Activated CD8-positive, alpha-beta memory T cell treated with anti-CD3 and anti-CD28 coated beads, Interleukin-2, amount 50 U/mL, for 24 hours (primary cell): Measurements from ENCODE around the gene FXYD2.

ENCODE experiments used
- DNase-seq: peaks from one replicate; pipeline ENCODE4 v3.0.0-alpha.2; 2020; ENCODE audit errors: extremely low read depth

Gene FXYD2

GRCh38 chr11:117796456-117796871, 28.1 kb downstream of the FXYD2 start:
- DNase-seq: no peak

DNA sequence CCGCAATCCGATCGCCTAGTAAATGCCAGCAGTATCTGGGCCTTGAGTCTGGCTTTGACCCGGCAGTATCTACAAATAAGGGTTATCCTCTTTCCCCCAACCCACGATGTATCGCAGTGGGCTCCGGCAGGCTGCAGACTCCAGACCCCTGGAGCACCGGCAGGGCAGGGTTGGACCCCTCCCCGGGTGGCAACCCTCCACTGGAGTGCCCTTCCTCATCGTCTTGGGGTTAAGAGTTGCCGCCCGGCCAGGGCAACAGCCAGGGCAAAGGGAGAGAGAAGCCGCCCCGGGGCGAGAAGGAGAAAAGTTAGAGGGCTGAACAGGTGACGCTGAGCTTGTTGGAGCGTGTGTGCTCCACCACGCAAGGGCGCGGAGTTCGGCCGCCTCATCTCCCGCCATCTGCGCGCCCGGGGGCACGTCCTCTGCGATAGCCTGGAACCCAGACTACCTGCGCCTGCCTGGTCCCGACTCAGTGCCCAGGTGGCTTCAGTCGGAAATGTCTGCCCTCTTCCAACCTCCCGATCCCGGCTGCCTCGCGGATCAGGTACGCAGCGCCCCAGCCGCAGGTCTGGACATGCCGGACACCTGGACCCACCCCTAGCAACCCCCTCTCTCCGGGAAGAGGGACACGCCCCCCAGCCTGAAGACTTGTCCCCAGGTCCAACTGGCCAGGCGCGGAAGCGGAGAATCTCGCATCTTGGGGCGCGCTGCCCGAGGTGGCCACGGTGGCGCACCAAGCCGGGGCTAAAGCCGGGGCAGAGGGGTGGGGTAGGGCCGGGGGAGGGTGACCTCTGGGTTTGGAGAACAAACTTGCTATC, 28.7 kb downstream of the FXYD2 start:
- DNase-seq: no peak

- no peak for DNase-seq
Measured at GRCh38 chr11:117794772-117795629, 29.5 kb downstream of the FXYD2 start.

DNA sequence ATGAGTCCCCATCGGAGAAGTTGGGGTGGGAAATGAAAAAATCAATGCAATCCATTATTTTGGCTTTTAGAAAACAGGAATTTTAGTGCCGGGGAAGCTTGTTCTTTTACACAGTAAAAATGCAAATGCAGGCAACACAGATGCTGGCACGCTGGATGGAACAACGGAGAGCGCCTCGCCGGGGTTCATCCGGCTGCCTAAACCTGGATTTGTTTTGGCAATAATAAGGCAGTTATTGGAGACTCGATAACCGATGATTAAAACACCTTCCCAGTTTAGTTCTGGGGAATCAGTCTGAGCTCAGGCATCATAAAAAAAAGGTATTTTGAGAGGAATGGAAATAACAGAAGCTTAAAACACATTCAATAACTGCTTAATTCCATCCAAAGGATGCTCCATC, 30.4 kb downstream of the FXYD2 start:
- DNase-seq: no peak

DNA sequence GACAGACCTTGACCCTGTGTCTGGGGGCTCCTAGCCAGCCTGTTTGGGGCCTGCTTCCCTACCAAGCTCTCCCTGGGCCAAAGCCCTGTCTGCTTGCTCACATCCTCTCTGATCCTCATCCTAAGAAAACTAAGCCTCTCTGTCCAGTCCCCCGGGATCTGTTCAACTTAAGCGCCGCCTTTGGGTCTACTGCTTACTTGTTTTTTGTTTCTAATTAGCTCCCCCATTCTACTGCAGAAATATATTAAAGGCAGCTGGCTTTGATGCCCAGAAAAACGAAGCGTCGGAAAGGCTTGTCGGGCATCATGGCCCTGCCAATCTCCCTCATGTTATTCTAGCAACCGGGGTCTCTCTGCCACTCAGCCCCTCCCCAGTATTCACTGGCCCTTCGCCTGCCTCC, 31.0 kb downstream of the FXYD2 start:
- no peak for DNase-seq

- no peak for DNase-seq
Measured at GRCh38 chr11:117792992-117793391, 31.6 kb downstream of the FXYD2 start.

DNA sequence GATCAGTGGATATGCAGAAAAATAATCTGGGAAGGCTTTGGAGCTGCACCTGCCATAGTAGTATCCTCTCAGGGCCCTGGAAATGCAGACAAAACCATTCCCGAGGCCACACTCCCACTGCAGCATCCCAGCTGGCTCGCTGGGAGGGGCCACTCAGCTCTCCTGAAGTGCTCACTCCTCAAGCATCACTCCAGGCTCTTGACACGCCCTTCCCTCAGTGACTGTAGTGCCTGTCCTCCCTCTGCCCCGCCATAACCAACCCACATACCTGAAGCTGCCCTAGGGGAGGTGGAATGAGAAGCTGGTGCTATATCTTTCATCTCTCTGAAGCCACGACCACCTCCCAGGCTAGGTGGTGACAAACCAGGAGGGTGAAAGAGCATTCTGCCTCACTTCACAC, 32.3 kb downstream of the FXYD2 start:
- no peak for DNase-seq

GRCh38 chr11:117790279-117790678, 34.3 kb downstream of the FXYD2 start:
- DNase-seq: no peak

- DNase-seq: no peak
Measured at GRCh38 chr11:117789241-117789640, 35.3 kb downstream of the FXYD2 start.

DNA sequence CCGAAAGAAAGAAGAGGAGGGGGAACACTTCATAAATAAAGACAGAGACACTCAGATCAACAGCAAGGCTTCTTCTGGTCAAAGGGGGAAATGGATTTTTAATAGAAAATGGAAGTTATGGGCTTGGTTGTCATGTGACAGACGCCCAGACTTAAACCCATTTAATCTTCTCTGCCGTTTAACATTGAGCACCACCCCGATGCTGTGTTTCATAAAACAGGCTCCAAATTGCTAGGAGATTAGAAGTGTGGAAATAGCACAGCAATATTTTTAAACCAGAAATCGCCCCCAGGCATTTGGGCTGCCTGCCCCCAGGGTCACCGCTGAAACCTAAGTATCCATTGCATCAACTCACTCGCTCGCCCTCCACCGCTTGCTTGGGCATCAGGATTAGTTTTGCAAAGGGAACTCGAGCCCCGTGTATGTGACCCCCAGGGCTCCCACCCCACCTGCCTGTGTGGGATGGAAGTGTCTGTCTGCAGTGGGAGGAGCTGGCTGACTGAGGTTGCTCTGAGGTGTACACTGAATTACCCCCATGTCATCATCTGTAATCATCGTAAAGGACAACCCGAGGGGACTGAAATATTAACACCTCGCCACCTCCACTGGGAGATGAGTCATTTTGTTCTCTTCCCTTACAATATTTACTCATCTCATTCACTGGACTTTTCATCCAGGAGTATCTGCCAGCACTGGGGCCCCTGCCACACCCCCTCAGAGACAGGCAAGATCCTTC, 38.2 kb downstream of the FXYD2 start:
- no peak for DNase-seq

DNA sequence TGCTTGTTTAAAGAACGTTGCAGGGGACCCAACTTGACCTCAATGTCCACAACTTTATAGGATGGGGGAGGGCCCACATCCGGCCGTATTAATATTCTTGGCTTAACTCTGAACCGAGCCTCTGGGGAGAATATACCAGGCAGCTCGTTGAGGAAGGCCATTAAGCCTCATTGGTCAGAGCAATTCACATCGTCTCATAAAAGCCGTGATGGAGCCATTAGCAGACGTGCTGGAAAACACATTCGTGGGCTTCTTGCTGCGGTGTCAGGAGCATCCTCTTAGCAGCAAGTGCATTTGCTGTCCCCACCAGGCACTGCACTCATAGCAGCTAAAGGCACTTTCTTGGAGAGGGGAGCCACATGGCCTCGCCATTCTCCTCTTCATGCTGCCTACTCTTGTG, 42.4 kb downstream of the FXYD2 start:
- DNase-seq: no peak

GRCh38 chr11:117781627-117782026, 42.9 kb downstream of the FXYD2 start:
- DNase-seq: no peak

DNA sequence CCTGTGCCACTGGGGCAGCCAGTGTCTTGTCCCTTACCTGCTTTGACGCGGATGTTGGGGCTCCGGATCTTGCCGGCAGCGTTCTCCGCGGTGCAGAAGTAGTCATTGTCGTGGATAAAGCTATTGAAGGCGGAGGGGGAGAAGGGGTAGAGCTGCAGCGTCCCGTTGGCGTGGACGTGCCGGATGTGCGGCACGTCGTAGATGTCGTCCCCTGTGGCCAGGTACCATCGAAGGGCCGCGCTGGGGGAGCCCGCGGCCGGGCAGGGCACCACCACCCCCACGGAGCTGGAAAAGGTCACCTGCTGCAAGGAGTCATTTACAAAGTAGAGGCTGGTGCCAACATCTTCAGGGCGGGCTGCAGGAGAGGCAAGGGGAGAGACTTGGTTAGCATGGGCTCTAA, 44.1 kb downstream of the FXYD2 start:
- no peak for DNase-seq

DNA sequence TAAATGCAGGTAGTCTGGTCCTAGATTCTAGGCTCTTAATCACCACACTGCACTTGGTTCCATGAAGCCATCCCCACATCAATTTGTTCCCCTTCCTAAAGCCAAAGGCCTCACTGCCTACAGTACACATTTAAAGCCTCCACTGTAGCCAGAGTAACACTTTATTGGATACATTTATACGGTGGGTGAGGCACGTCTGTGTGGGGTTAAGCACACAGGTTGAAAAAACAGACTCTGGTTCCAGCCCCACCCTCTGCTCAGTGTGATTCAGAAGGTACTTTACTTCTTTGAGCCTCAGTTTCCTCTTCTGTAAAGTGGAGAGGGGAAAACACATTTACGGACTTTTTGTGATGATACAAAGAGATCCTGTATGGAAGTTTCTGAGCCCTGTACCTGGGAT, 50.0 kb downstream of the FXYD2 start:
- DNase-seq: no peak

- DNase-seq: no peak
Measured at GRCh38 chr11:117772360-117772759, 52.2 kb downstream of the FXYD2 start.

GRCh38 chr11:117771841-117772240, 52.7 kb downstream of the FXYD2 start:
- no peak for DNase-seq

DNA sequence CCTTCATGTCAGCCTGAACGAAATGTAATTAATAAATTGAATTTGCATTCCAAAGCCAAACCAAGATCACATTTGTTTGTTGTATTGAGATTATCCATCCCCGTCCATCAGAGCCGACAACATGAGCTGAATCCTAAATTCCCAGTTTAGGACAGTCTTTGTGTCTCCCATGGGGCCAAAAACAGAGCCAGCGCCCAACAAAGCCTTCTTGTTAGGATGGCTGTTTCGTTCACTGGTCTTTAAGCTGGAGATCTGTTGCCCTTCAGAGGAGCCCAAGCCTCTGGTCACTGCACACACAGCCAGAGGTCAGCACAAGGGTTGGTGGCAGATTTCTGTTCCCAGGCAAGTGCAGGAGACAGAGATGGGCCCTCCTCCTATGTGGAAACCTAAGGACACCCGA, 53.3 kb downstream of the FXYD2 start:
- no peak for DNase-seq

- no peak for DNase-seq
Measured at GRCh38 chr11:117770061-117770460, 54.5 kb downstream of the FXYD2 start.
